ENCODE measurements around the gene GPR37L1. TPM values are rescaled to one million over a fixed set of nuclear protein-coding genes. Genes with fewer than 3 reads are reported as not detected.

The GPR37L1 gene
- total and polyA plus RNA-seq, 2 of the 4 experiments (the other 2 are of a cell fraction): 0.02 TPM; not detected in 1

- Histone ChIP-seq H4K5ac (ENCODE audit: low read depth, low read length) (no peak overlapping the region), H2AFZ (replicated peaks; ENCODE audit: low read length, poor library complexity) (no peak overlapping the region), H3K56ac (ENCODE audit: extremely low read depth, insufficient read depth, low read length) (no peak overlapping the region), H2BK20ac (ENCODE audit: low read depth, low read length) (no peak overlapping the region), H3K18ac (ENCODE audit: low read depth, low read length) (no peak overlapping the region), H3K27me3 (ENCODE audit: control insufficient read depth, insufficient read depth, low read length) (peaks cover 44% of the 10 kb centered on the region), H3K79me1 (ENCODE audit: low read depth in 1 of 2, low read length in 2 of 2) (no peaks in the 10 kb centered on the region), H3K27ac (ENCODE audit: insufficient read depth, low read length) (no peak overlapping the region), H3K23ac (ENCODE audit: low read depth, low read length) (no peak overlapping the region), H4K91ac (ENCODE audit: insufficient read depth, low read depth, low read length) (no peak overlapping the region), H3K4ac (ENCODE audit: low read depth, low read length) (no peak overlapping the region), H2BK5ac (ENCODE audit: low read depth, low read length, poor library complexity, severe bottlenecking) (no peak overlapping the region), H4K20me1 (ENCODE audit: insufficient read depth, low read length) (no peaks in the 10 kb centered on the region), H3K4me3 (ENCODE audit: insufficient read depth, low read depth, low read length) (no peak overlapping the region), H2BK15ac (ENCODE audit: low read depth, low read length) (no peak overlapping the region), H3K9ac (ENCODE audit: low read depth, low read length) (no peak overlapping the region), H3K4me1 (ENCODE audit: control insufficient read depth, insufficient read depth, low read length) (no peaks in the 10 kb centered on the region), H3K9me3 (ENCODE audit: control insufficient read depth, insufficient read depth, low read length) (no peaks in the 10 kb centered on the region), H4K8ac (ENCODE audit: low read depth in 2 of 2, low read length in 2 of 2) (no peak overlapping the region), H3K9me1 (ENCODE audit: insufficient read depth, low read length) (no peaks in the 10 kb centered on the region), H3K4me2 (ENCODE audit: low read depth, low read length) (no peak overlapping the region), H3K14ac (replicated peaks; ENCODE audit: low read depth, low read length) (no peak overlapping the region), H2AK9ac (replicated peaks; ENCODE audit: low read depth, low read length, poor library complexity) (no peak overlapping the region), H2BK120ac (ENCODE audit: low read depth, low read length) (no peak overlapping the region), H3K36me3 (ENCODE audit: control insufficient read depth, insufficient read depth, low read length) (no peaks in the 10 kb centered on the region), H2AK5ac (ENCODE audit: low read depth, low read length) (no peak overlapping the region)
- in situ Hi-C loops (cut with MboI; ENCODE audit: low sequenced_read_pairs) (no loop called here), intact Hi-C loops (cut with micrococcal nuclease) (loop anchor here (10.0 kb wide), 1 partner anchor 893 kb away; no protein-coding TSS in a partner anchor), dilution Hi-C loops (cut with HindIII; ENCODE audit: low sequenced_read_pairs, unreplicated experiment) (no loop called here)
- ChIA-PET POLR2A (ENCODE audit: unreplicated experiment) (no interaction called here), CTCF (no interaction called here)
- DNase-seq (no peak), ATAC-seq (ENCODE audit: low read depth) (no peak)
- TF ChIP-seq FOS (IDR thresholded peaks at IDR 0.05; ENCODE audit: low read depth, low read length): no peak
- no peak for TF ChIP-seq ELK1 (IDR thresholded peaks at IDR 0.05; ENCODE audit: borderline replicate concordance, low read depth, low read length)
- TF ChIP-seq POLR2A (IDR thresholded peaks at IDR 0.05; ENCODE audit: low read depth, low read length): no peak
- TF ChIP-seq CTCF (conservative IDR thresholded peaks at IDR 0.05; ENCODE audit: low read depth, low read length): no peak
- no peak for TF ChIP-seq RCOR1 (IDR thresholded peaks at IDR 0.05; ENCODE audit: insufficient replicate concordance, low read length)
- no peak for TF ChIP-seq MAZ (IDR thresholded peaks at IDR 0.05; ENCODE audit: borderline replicate concordance, low read depth, low read length)
- TF ChIP-seq RFX5 (IDR thresholded peaks at IDR 0.05; ENCODE audit: low read depth, low read length): no peak
- no peak for TF ChIP-seq RAD21 (IDR thresholded peaks at IDR 0.05; ENCODE audit: low read length)
- TF ChIP-seq BHLHE40 (IDR thresholded peaks at IDR 0.05; ENCODE audit: low read depth, low read length): no peak
- no peak for TF ChIP-seq NFE2L2 (IDR thresholded peaks at IDR 0.05; ENCODE audit: low read depth, low read length)
- no peak for TF ChIP-seq SMC3 (IDR thresholded peaks at IDR 0.05; ENCODE audit: low read depth, low read length)
- whole genome bisulfite sequencing, 2 experiments (ENCODE audit: extremely low coverage in 2 of 2, insufficient read length in 1 of 2): 11% methylated on average over 3 of the region's 18 CpGs; no CpG with 5 or more reads in 1 of the 2 experiments
- no TSS peak for BruUV-seq (replicated peaks)
These were observed 45.1 kb downstream of the GPR37L1 start for GRCh38 chr1:202167708-202168415.

Data from IMR-90 (cell line).